DOHH2 (cell line): Measurements from ENCODE around the gene KCNG1.

ENCODE experiments used
- H3F3A ChIP-seq: fragments of 200-600 bp; sonication (generic), shearing (Covaris generic); 2 replicates; pipeline ENCODE4 v1.6.0; 2016; ENCODE audit warnings: antibody characterized with exemption, mild to moderate bottlenecking; ENCODE audit not compliant: control insufficient read depth, insufficient read depth
- H3K27ac ChIP-seq: fragments of 200-600 bp; sonication (generic); 2 replicates; pipeline ENCODE4 v1.5.1; 2014; ENCODE audit warnings: low read depth, mild to moderate bottlenecking, low read length, moderate library complexity
- H3K27me3 ChIP-seq: fragments of 200-600 bp; sonication (generic); 2 replicates; pipeline ENCODE4 v1.6.1; 2014; ENCODE audit warnings: mild to moderate bottlenecking, low read length, mixed read lengths; ENCODE audit not compliant: control insufficient read depth
- H3K36me3 ChIP-seq: fragments of 200-600 bp; sonication (generic); 2 replicates; pipeline ENCODE4 v1.6.1; 2014; ENCODE audit warnings: mild to moderate bottlenecking, low read length, moderate library complexity, mixed read lengths; ENCODE audit not compliant: control insufficient read depth
- H3K4me1 ChIP-seq: fragments of 200-600 bp; sonication (generic); 2 replicates; pipeline ENCODE4 v1.6.1; 2014; ENCODE audit warnings: mild to moderate bottlenecking, low read length, mixed read lengths; ENCODE audit not compliant: control insufficient read depth
- H3K4me2 ChIP-seq: fragments of 200-600 bp; sonication (generic); 2 replicates; pipeline ENCODE4 v1.6.0; 2014; ENCODE audit warnings: mild to moderate bottlenecking, low read length, moderate library complexity
- H3K4me3 ChIP-seq: fragments of 200-600 bp; sonication (generic); 2 replicates; pipeline ENCODE4 v1.5.1; 2014; ENCODE audit warnings: mild to moderate bottlenecking, low read length, mixed read lengths
- H3K79me2 ChIP-seq: fragments of 200-600 bp; sonication (generic); 2 replicates; pipeline ENCODE4 v1.6.1; 2014; ENCODE audit warnings: mild to moderate bottlenecking, low read length, mixed read lengths; ENCODE audit not compliant: control insufficient read depth
- H3K9me2 ChIP-seq: fragments of 200-600 bp; sonication (generic); replicated peaks from 2 replicates; pipeline ENCODE4 v1.6.1; 2014; ENCODE audit warnings: mild to moderate bottlenecking, low read length, mixed read lengths; ENCODE audit not compliant: control insufficient read depth
- H3K9me3 ChIP-seq: fragments of 200-600 bp; sonication (generic); 2 replicates; pipeline ENCODE4 v1.6.1; 2014; ENCODE audit warnings: antibody characterized with exemption, low read length, mixed read lengths; ENCODE audit not compliant: control insufficient read depth, insufficient read depth
- H4K20me1 ChIP-seq: fragments of 200-600 bp; sonication (generic); 2 replicates; pipeline ENCODE4 v1.6.0; 2014; ENCODE audit warnings: low read depth, mild to moderate bottlenecking, antibody characterized with exemption, low read length, moderate library complexity; ENCODE audit not compliant: control insufficient read depth, insufficient read depth
- EZH2phosphoT487 ChIP-seq: fragments of 200-600 bp; sonication (generic); IDR thresholded peaks from 2 replicates; pipeline ENCODE4 v1.6.1; 2017; ENCODE audit warnings: borderline replicate concordance, mild to moderate bottlenecking, antibody characterized with exemption, low read length, moderate library complexity, mixed read lengths
- TF ChIP-seq, protein P1 (sequence below): fragments of 200-600 bp; sonication (generic); IDR thresholded peaks from one replicate; pipeline ENCODE4 v1.5.1; 2014; ENCODE audit warnings: antibody characterized with exemption, mild to moderate bottlenecking, low read depth, low read length; ENCODE audit not compliant: poor library complexity, severe bottlenecking

The KCNG1 gene

DNA sequence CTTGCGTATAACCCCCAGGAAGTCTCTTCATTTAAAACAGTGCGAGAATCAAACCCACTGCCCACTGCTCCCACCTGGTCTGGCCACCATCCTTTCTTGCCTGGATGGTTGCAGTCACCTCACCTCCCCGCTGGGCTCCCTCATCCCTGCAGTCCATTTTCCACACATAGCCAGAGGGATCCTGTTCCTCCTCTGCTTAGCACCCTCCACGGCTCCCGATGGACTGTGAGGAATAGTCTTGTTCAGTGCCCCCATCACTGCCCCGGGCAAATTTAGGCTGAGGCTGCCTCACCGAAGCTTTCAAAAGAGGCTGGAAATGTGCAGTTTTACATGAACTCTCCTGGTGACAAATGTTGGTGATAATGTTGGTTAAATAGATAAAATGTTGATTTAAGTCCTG, 17.7 kb downstream of the KCNG1 start:
- Histone ChIP-seq H3K4me1 (no peaks in the 10 kb centered on the region), H3K36me3 (no peaks in the 10 kb centered on the region), H4K20me1 (no peaks in the 10 kb centered on the region), H3K79me2 (no peaks in the 10 kb centered on the region), H3K9me3 (no peaks in the 10 kb centered on the region), H3K27me3 (peaks cover 20% of the 10 kb centered on the region), H3F3A (no peaks in the 10 kb centered on the region), H3K27ac (no peak overlapping the region), H3K4me3 (no peak overlapping the region), H3K4me2 (no peak overlapping the region), H3K9me2 (no peaks in the 10 kb centered on the region)
- TF ChIP-seq, protein P1, sequence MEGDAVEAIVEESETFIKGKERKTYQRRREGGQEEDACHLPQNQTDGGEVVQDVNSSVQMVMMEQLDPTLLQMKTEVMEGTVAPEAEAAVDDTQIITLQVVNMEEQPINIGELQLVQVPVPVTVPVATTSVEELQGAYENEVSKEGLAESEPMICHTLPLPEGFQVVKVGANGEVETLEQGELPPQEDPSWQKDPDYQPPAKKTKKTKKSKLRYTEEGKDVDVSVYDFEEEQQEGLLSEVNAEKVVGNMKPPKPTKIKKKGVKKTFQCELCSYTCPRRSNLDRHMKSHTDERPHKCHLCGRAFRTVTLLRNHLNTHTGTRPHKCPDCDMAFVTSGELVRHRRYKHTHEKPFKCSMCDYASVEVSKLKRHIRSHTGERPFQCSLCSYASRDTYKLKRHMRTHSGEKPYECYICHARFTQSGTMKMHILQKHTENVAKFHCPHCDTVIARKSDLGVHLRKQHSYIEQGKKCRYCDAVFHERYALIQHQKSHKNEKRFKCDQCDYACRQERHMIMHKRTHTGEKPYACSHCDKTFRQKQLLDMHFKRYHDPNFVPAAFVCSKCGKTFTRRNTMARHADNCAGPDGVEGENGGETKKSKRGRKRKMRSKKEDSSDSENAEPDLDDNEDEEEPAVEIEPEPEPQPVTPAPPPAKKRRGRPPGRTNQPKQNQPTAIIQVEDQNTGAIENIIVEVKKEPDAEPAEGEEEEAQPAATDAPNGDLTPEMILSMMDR: no peak
- TF ChIP-seq EZH2phosphoT487: no peak

DNA sequence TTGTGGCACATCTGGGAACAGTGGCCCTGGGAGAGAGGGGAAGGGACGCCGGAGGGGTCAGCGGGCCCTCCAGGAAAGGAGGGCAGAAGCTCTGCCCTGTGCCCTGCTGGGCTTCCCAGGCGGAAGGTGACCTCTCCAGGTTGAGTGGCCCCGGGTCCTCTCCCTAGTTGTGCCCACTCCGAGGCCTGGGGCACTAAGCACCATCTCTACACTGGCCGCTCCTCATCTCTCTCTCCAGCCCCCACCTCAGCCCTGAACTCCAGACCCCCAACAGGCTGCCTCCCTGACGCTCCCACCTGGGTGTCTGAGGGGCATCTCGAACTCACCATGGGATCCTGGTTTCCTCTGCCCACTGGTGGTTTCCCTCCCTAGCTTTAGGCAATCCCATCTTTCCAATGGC, 18.1 kb downstream of the KCNG1 start:
- Histone ChIP-seq H3K27me3 (peaks cover 25% of the 10 kb centered on the region), H3K9me2 (no peaks in the 10 kb centered on the region), H4K20me1 (no peaks in the 10 kb centered on the region), H3K4me3 (no peak overlapping the region), H3K36me3 (no peaks in the 10 kb centered on the region), H3K9me3 (no peaks in the 10 kb centered on the region), H3K4me2 (no peak overlapping the region), H3F3A (no peaks in the 10 kb centered on the region), H3K27ac (no peak overlapping the region), H3K79me2 (no peaks in the 10 kb centered on the region), H3K4me1 (no peaks in the 10 kb centered on the region)
- TF ChIP-seq EZH2phosphoT487: no peak
- TF ChIP-seq, protein P1: no peak

DNA sequence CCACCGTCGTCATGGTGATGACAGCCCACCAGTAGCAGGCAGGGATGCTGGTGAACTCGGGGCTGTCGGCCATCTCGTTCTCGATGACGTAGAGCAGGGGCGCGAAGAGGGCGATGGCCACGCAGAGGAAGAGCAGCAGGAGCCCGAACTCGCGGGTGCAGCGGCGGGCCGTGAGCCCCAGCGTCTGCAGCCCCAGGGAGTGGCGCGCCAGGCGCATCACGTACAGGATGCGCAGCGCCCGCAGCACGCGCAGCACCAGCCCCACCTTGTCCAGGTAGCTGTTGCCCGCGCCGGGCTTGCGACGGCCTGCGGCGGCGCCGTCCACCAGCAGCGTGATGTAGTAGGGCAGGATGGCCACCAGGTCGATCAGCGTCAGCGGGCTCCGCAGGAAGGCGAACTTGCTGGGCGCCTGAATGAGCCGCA, 18.6 kb downstream of the KCNG1 start:
- TF ChIP-seq, protein P1: no peak
- TF ChIP-seq EZH2phosphoT487: no peak
- Histone ChIP-seq H4K20me1 (no peaks in the 10 kb centered on the region), H3K9me3 (no peaks in the 10 kb centered on the region), H3K4me1 (no peaks in the 10 kb centered on the region), H3K27ac (no peak overlapping the region), H3K79me2 (no peaks in the 10 kb centered on the region), H3K4me3 (no peak overlapping the region), H3F3A (no peaks in the 10 kb centered on the region), H3K4me2 (no peak overlapping the region), H3K36me3 (no peaks in the 10 kb centered on the region), H3K9me2 (no peaks in the 10 kb centered on the region), H3K27me3 (peaks cover 29% of the 10 kb centered on the region)

DNA sequence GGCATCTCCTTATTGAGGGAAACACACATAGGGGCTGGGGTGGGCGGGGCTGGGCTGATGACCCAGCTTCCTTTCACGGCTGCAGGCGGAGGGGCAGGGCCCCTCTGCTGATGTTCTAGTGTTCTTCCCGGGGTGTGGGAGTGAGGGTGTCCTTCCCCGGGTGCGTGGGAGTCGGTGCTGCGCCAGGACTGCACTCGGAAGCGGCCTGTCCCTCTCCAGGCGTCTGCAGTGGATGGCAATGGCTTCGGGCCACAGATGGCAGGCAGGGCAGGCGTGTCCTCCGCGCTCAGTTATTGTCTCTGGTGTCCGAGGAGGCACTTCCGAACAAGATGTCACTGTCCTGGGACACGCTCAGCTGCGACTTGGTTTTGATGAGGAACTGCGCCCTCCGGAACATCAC, 19.2 kb downstream of the KCNG1 start:
- no peaks in the 10 kb centered on the region for H4K20me1 ChIP-seq
- H3K79me2 ChIP-seq: no peaks in the 10 kb centered on the region
- no peak overlapping the region for H3K27ac ChIP-seq
- H3K4me1 ChIP-seq: no peaks in the 10 kb centered on the region
- no peaks in the 10 kb centered on the region for H3K9me3 ChIP-seq
- H3F3A ChIP-seq: no peaks in the 10 kb centered on the region
- no peaks in the 10 kb centered on the region for H3K36me3 ChIP-seq
- H3K4me3 ChIP-seq: no peak overlapping the region
- no peak for TF ChIP-seq EZH2phosphoT487
- TF ChIP-seq, protein P1: no peak
- H3K4me2 ChIP-seq: no peak overlapping the region
- H3K9me2 ChIP-seq: no peaks in the 10 kb centered on the region
- peaks cover 34% of the 10 kb centered on the region for H3K27me3 ChIP-seq
